IMR-90 (cell line): Measurements from ENCODE around the gene PTRHD1. TPM values are rescaled to one million over a fixed set of nuclear protein-coding genes. Genes with fewer than 3 reads are reported as not detected.

Experiments used
- ATAC-seq: fragments of 200-7000 bp; cut with Tn5 transposase; 2 replicates; pipeline ENCODE4 v1.9.1; 2020; ENCODE audit warnings: low read depth, mild to moderate bottlenecking, moderate library complexity
- BruUV-seq: library from RNA; stranded (reverse); fragments of 400-500 nt; replicated peaks from 2 replicates; lab custom pipeline; 2021; lab: Mats Ljungman, UMichigan
- CTCF ChIA-PET: fragments of 300-600 bp; formaldehyde crosslinking; extraction: SDS; loops from one replicate; lab custom pipeline; 2021; ENCODE audit warnings: antibody characterized with exemption; lab: Yijun Ruan, JAX
- POLR2A ChIA-PET: fragments of 300-600 bp; sonication (Branson Sonifier 250); formaldehyde crosslinking; loops from one replicate; lab custom pipeline; 2022; ENCODE audit warnings: antibody characterized with exemption; ENCODE audit not compliant: unreplicated experiment; lab: Charles Lee
- DNase-seq: peaks from one replicate; pipeline ENCODE4 v3.0.0; 2013
- H2AFZ ChIP-seq: replicated peaks from 2 replicates; pipeline ENCODE3; 2013; ENCODE audit warnings: low read length, mild to moderate bottlenecking; ENCODE audit not compliant: poor library complexity
- H2AK5ac ChIP-seq: 2 replicates; pipeline ENCODE4 v1.6.1; 2013; ENCODE audit warnings: low read depth, low read length, inconsistent platforms
- H2AK9ac ChIP-seq: replicated peaks from 2 replicates; pipeline ENCODE3; 2013; ENCODE audit warnings: mild to moderate bottlenecking, low read depth, low read length, moderate library complexity; ENCODE audit not compliant: poor library complexity
- H2BK120ac ChIP-seq: 2 replicates; pipeline ENCODE4 v1.6.1; 2013; ENCODE audit warnings: low read depth, low read length, inconsistent platforms
- H2BK15ac ChIP-seq: 3 replicates; pipeline ENCODE4 v1.6.1; 2013; ENCODE audit warnings: low read depth, low read length, inconsistent platforms
- H2BK20ac ChIP-seq: 2 replicates; pipeline ENCODE4 v1.6.1; 2013; ENCODE audit warnings: low read depth, mild to moderate bottlenecking, inconsistent platforms, low read length, moderate library complexity
- H2BK5ac ChIP-seq: 2 replicates; pipeline ENCODE4 v1.6.1; 2013; ENCODE audit warnings: mild to moderate bottlenecking, low read depth, low read length, inconsistent platforms; ENCODE audit not compliant: poor library complexity, severe bottlenecking
- H3K14ac ChIP-seq: replicated peaks from 2 replicates; pipeline ENCODE4 v1.6.1; 2013; ENCODE audit warnings: low read depth, low read length, inconsistent platforms
- H3K18ac ChIP-seq: 2 replicates; pipeline ENCODE4 v1.6.1; 2013; ENCODE audit warnings: low read depth, low read length, control low read depth
- H3K23ac ChIP-seq: 2 replicates; pipeline ENCODE4 v1.6.1; 2013; ENCODE audit warnings: low read depth, low read length, inconsistent platforms
- H3K27ac ChIP-seq: 2 replicates; pipeline ENCODE4 v1.5.1; 2013; ENCODE audit warnings: mild to moderate bottlenecking, control low read depth, low read length; ENCODE audit not compliant: insufficient read depth
- H3K27me3 ChIP-seq: 2 replicates; pipeline ENCODE4 v1.6.1; 2013; ENCODE audit warnings: low read length; ENCODE audit not compliant: control insufficient read depth, insufficient read depth
- H3K36me3 ChIP-seq: 2 replicates; pipeline ENCODE4 v1.6.1; 2013; ENCODE audit warnings: low read length, mixed read lengths; ENCODE audit not compliant: control insufficient read depth, insufficient read depth
- H3K4ac ChIP-seq: 2 replicates; pipeline ENCODE4 v1.6.1; 2013; ENCODE audit warnings: low read depth, low read length, inconsistent platforms
- H3K4me1 ChIP-seq: 2 replicates; pipeline ENCODE4 v1.6.1; 2013; ENCODE audit warnings: low read length, mixed read lengths; ENCODE audit not compliant: control insufficient read depth, insufficient read depth
- H3K4me2 ChIP-seq: 2 replicates; pipeline ENCODE4 v1.6.1; 2013; ENCODE audit warnings: low read depth, mild to moderate bottlenecking, control low read depth, low read length, moderate library complexity
- H3K4me3 ChIP-seq: 2 replicates; pipeline ENCODE4 v1.5.1; 2013; ENCODE audit warnings: low read depth, mild to moderate bottlenecking, control low read depth, low read length, moderate library complexity; ENCODE audit not compliant: insufficient read depth
- H3K56ac ChIP-seq: 2 replicates; pipeline ENCODE4 v1.6.1; 2013; ENCODE audit warnings: low read length, inconsistent platforms; ENCODE audit not compliant: insufficient read depth; ENCODE audit errors: extremely low read depth
- H3K79me1 ChIP-seq, 2 experiments: 2 replicates each; pipeline ENCODE4 v1.6.1; 2013; ENCODE audit warnings: low read length in 2 of 2, inconsistent platforms in 1 of 2, low read depth in 1 of 2
- H3K9ac ChIP-seq: 2 replicates; pipeline ENCODE4 v1.6.1; 2013; ENCODE audit warnings: low read depth, low read length, control low read depth
- H3K9me1 ChIP-seq: 2 replicates; pipeline ENCODE4 v1.6.1; 2013; ENCODE audit warnings: low read length, inconsistent platforms; ENCODE audit not compliant: insufficient read depth
- H3K9me3 ChIP-seq: 2 replicates; pipeline ENCODE4 v1.6.1; 2013; ENCODE audit warnings: low read length; ENCODE audit not compliant: control insufficient read depth, insufficient read depth
- H4K20me1 ChIP-seq: 2 replicates; pipeline ENCODE4 v1.6.1; 2013; ENCODE audit warnings: low read length, inconsistent platforms; ENCODE audit not compliant: insufficient read depth
- H4K5ac ChIP-seq: 2 replicates; pipeline ENCODE4 v1.6.1; 2013; ENCODE audit warnings: mild to moderate bottlenecking, low read depth, low read length, control low read depth
- H4K8ac ChIP-seq, 2 experiments: 2 replicates each; pipeline ENCODE4 v1.6.1; 2013; ENCODE audit warnings: low read depth in 2 of 2, low read length in 2 of 2, control low read depth in 1 of 2, inconsistent platforms in 1 of 2
- H4K91ac ChIP-seq: 2 replicates; pipeline ENCODE4 v1.6.1; 2013; ENCODE audit warnings: low read depth, low read length, inconsistent platforms; ENCODE audit not compliant: insufficient read depth
- BHLHE40 ChIP-seq: fragments of 150-350 bp; IDR thresholded peaks from 2 replicates; pipeline ENCODE4 v1.6.1; 2016; ENCODE audit warnings: mild to moderate bottlenecking, low read depth, low read length
- CEBPB ChIP-seq: IDR thresholded peaks from 2 replicates; pipeline ENCODE4 v1.6.1; 2012; ENCODE audit warnings: low read depth, low read length, improper control_type of control experiment
- CTCF ChIP-seq: conservative IDR thresholded peaks from 2 replicates; pipeline ENCODE4 v1.5.1; 2012; ENCODE audit warnings: mild to moderate bottlenecking, low read depth, low read length, improper control_type of control experiment
- ELK1 ChIP-seq: fragments of 150-350 bp; IDR thresholded peaks from 2 replicates; pipeline ENCODE4 v1.6.1; 2016; ENCODE audit warnings: low read depth, mild to moderate bottlenecking, low read length, moderate library complexity, borderline replicate concordance
- FOS ChIP-seq: fragments of 150-350 bp; IDR thresholded peaks from 2 replicates; pipeline ENCODE4 v1.6.1; 2016; ENCODE audit warnings: low read depth, low read length
- MAFK ChIP-seq: IDR thresholded peaks from 2 replicates; pipeline ENCODE4 v1.6.1; 2012; ENCODE audit warnings: low read depth, low read length, improper control_type of control experiment
- MAZ ChIP-seq: IDR thresholded peaks from 2 replicates; pipeline ENCODE4 v1.6.1; 2012; ENCODE audit warnings: low read depth, mild to moderate bottlenecking, low read length, improper control_type of control experiment, moderate library complexity, borderline replicate concordance
- NFE2L2 ChIP-seq: fragments of 150-350 bp; IDR thresholded peaks from 2 replicates; pipeline ENCODE4 v1.6.1; 2016; ENCODE audit warnings: low read depth, mild to moderate bottlenecking, low read length
- POLR2A ChIP-seq: IDR thresholded peaks from 2 replicates; pipeline ENCODE4 v1.6.1; 2012; ENCODE audit warnings: mild to moderate bottlenecking, low read depth, low read length
- RCOR1 ChIP-seq: IDR thresholded peaks from 2 replicates; pipeline ENCODE4 v1.6.1; 2012; ENCODE audit warnings: mild to moderate bottlenecking, low read length, improper control_type of control experiment; ENCODE audit not compliant: insufficient replicate concordance
- SMC3 ChIP-seq: fragments of 150-350 bp; IDR thresholded peaks from 2 replicates; pipeline ENCODE4 v1.6.1; 2016; ENCODE audit warnings: low read depth, mild to moderate bottlenecking, antibody characterized with exemption, low read length, moderate library complexity
- WGBS, 2 experiments: methylation state at CpG; one replicate each; pipeline versions ENCODE4 v1.1.5 to v1.1.7; 2013; ENCODE audit warnings: missing lambda C conversion rate in 2 of 2; ENCODE audit not compliant: insufficient read length in 1 of 2; ENCODE audit errors: extremely low coverage in 2 of 2; 5-methylcytosine and 5-hydroxymethylcytosine counted together
- dilution Hi-C: fragments of 300-500 bp; cut with HindIII; formaldehyde crosslinking; loops from one replicate; pipeline ENCODE4 v1.14.3; 2018; ENCODE audit warnings: low sequenced_read_pairs; ENCODE audit not compliant: unreplicated experiment
- in situ Hi-C: fragments of 300-500 bp; cut with MboI; formaldehyde crosslinking; loops from 3 replicates; pipeline ENCODE4 v1.14.3; 2019; ENCODE audit warnings: low sequenced_read_pairs, inconsistent platforms, mixed read lengths
- intact Hi-C: fragments of 100-400 bp; cut with micrococcal nuclease; formaldehyde crosslinking; loops from 2 replicates; pipeline ENCODE4 v1.10.0; 2022
- polyA plus RNA-seq, 3 experiments: library from polyadenylated mRNA; depleted of rRNA; stranded (reverse); fragments of >200 nt; gene quantifications; 2 replicates each; pipeline ENCODE4 v1.2.3, GENCODE V29; 2012; ENCODE audit warnings: low replicate concordance in 1 of 3
- total RNA-seq: library from RNA; depleted of rRNA; stranded (reverse); fragments of >200 nt; gene quantifications from 2 replicates; pipeline ENCODE4 v1.2.3, GENCODE V29; 2012

PTRHD1 gene
- total and polyA plus RNA-seq, 2 of the 4 experiments (the other 2 are of a cell fraction), result 11.7 to 30.9 TPM

- Histone ChIP-seq H3K4ac (0 out of 2 replicates have a peak overlapping the region, but pooled peaks have one; percentile 22), H3K4me3 (no peak overlapping the region), H4K8ac (no peak overlapping the region), H3K18ac (no peak overlapping the region), H3K56ac (no peak overlapping the region), H3K36me3 (peaks cover 30% of the 10 kb centered on the region), H3K4me1 (no peaks in the 10 kb centered on the region), H4K5ac (no peak overlapping the region), H3K27me3 (no peaks in the 10 kb centered on the region), H4K91ac (no peak overlapping the region), H3K9me1 (0 out of 2 replicates have a peak, but pooled peaks cover 2% of the 10 kb centered on the region), H2AFZ (peak overlapping the region; percentile 40), H2BK120ac (no peak overlapping the region), H2BK20ac (no peak overlapping the region), H3K4me2 (no peak overlapping the region), H2AK5ac (no peak overlapping the region), H3K79me1 (peaks cover 0 to 21% of the 10 kb centered on the region in 2 experiments; a peak in 1 of 4 replicates), H3K23ac (no peak overlapping the region), H2AK9ac (no peak overlapping the region), H3K14ac (no peak overlapping the region), H3K9ac (no peak overlapping the region), H2BK5ac (no peak overlapping the region), H4K20me1 (0 out of 2 replicates have a peak, but pooled peaks cover 4% of the 10 kb centered on the region), H2BK15ac (no peak overlapping the region), H3K9me3 (no peaks in the 10 kb centered on the region), H3K27ac (no peak overlapping the region)
- TF ChIP-seq MAZ (no peak), BHLHE40 (no peak), CTCF (no peak), SMC3 (no peak), RCOR1 (no peak), POLR2A (no peak), MAFK (no peak), NFE2L2 (no peak), CEBPB (no peak), FOS (no peak), ELK1 (no peak)
- dilution Hi-C loops, result no loop called here
- 92% methylated on average over 2 of the region's 14 CpGs; no CpG with 5 or more reads in 1 of the 2 experiments for WGBS, 2 experiments
- DNase-seq (no peak), ATAC-seq (no peak)
- ChIA-PET CTCF (no interaction called here), POLR2A (no interaction called here)
- in situ Hi-C loops, result loop anchor here (5.0 kb wide), 2 partner anchors 214 to 419 kb away; no protein-coding TSS in a partner anchor
- BruUV-seq, result no TSS peak
- intact Hi-C loops, result loop anchor here (1.0 to 5.0 kb wide), 3 partner anchors 34 to 334 kb away; partner anchors contain the start of genes DNAJC27 and NCOA1
These were observed 32.9 kb upstream of the PTRHD1 start for GRCh38 chr2:24825883-24826772.
